Stimulated activated CD4-positive, alpha-beta T cell treated with anti-CD3 and anti-CD28 coated beads, Interleukin-12 subunit alpha, Interleukin-12 subunit beta, amount 100 ng/mL, for 4 hours (primary cell): Measurements from ENCODE around the gene IL1R1.

ENCODE experiments used
- DNase-seq: peaks from one replicate; pipeline ENCODE4 v3.0.0-alpha.2; 2020

The IL1R1 gene

GRCh38 chr2:102209474-102209873 is 66.9 kb downstream of the IL1R1 start:
- DNase-seq, result no peak

- DNase-seq, result no peak
Measured at GRCh38 chr2:102217032-102217431, 74.5 kb downstream of the IL1R1 start.

GRCh38 chr2:102224824-102225739 is 82.5 kb downstream of the IL1R1 start:
- no peak for DNase-seq

DNA sequence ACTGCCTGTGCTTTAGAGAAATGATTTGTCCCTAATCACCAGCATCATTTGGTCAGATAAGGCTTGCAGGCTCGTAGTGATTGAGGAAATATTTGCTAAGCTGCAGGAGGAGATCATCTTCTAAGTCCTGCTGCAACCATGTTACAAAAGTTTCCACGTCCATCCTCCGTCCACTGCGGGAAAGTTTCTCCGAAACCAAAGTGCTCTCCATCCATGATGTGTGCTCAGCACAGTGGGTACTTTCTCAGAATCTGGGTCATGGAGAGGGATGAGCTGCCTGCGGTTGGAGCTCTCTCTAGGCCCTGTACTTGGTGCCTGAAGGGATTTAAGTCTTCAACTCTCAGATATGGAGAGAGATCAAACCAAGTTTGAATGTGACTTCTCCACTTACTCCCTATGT is 83.6 kb downstream of the IL1R1 start:
- DNase-seq, result no peak

DNA sequence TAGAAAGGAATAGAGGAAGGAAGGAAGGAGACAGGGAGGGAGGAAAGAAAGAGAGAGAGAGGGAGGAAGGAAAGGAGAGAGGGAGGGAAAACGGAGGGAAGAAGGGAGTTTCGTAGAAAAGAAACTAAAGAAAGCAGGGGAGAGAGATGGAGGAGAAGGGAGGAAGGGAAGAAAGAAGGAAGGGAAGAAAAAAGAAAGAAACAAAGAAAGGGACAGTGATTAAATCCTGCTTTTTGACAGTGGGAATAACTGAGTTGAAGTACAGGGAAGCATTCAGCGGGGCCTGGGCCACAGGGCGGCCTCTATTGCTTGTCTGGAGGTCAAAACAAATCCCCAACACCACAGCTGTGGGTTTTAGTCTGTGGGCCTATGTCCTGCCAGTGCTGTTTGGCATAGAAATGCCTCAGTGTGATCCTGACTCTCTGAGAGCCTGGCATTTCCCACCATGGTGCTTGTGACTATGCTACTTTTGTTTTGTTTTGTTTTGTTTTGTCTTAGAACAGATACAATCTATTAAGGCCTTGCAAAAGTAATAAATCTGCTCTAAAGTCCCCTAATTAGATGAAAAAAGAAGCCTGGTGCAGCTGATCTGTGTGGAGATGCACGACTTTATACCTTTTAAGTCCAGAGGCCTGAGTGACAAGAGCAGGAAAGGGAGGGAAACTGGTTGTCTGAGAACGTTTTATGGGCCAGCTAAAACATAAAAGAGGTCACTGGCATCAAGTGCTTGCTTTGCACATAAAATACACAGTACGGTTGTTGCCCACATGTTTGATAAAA is 84.3 kb downstream of the IL1R1 start:
- DNase-seq, result no peak

GRCh38 chr2:102229141-102229769 is 86.7 kb downstream of the IL1R1 start:
- no peak for DNase-seq
